ENCODE results near the gene MIOX.

DNA sequence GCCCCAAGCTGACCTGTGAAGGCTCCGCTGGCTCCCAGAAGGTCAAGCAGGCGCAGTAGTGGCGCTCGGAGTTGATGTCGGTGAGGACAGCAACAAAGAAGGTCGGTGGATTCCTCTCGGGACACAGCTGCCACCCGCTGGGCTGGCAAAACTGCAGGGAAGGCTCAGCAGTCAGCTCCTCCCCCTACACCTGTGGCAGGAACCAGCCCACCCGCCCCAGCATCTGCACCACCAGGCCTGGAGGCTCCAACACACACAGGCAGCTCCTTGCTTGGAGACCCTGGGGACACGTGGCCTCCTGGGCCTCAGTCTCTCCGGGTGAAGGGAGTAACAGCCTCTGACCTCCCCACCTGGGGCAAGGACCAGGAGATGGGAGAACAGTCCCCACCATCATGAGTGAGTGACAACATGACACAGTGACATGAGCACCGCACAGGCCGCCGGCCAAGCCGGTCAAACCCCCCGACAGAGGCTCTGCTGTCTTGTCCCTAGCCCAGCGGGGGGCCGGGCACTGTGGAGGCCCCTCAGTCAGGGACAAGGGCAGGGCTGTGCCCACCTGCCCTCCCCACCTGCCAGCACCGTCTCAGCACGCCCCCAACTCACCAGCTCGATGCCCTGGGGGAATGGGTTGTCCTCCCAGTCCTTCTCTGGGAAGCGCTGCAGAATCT, 18.8 kb upstream of the MIOX start:
- no peak for TF ChIP-seq EZH2phosphoT487 (IDR thresholded peaks at IDR 0.05; ENCODE audit: borderline replicate concordance, low read length)
- TF ChIP-seq, protein P1, sequence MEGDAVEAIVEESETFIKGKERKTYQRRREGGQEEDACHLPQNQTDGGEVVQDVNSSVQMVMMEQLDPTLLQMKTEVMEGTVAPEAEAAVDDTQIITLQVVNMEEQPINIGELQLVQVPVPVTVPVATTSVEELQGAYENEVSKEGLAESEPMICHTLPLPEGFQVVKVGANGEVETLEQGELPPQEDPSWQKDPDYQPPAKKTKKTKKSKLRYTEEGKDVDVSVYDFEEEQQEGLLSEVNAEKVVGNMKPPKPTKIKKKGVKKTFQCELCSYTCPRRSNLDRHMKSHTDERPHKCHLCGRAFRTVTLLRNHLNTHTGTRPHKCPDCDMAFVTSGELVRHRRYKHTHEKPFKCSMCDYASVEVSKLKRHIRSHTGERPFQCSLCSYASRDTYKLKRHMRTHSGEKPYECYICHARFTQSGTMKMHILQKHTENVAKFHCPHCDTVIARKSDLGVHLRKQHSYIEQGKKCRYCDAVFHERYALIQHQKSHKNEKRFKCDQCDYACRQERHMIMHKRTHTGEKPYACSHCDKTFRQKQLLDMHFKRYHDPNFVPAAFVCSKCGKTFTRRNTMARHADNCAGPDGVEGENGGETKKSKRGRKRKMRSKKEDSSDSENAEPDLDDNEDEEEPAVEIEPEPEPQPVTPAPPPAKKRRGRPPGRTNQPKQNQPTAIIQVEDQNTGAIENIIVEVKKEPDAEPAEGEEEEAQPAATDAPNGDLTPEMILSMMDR (IDR thresholded peaks at IDR 0.05; ENCODE audit: low read depth, low read length, poor library complexity, severe bottlenecking), result no peak
